AG09319 (cell line): ENCODE data around the gene ARPC4.

ENCODE experiments used
- DNase-seq: peaks from one replicate; pipeline ENCODE4 v3.0.0-alpha.2; 2010; ENCODE audit warnings: low read depth; ENCODE audit errors: extremely low read depth
- CTCF ChIP-seq: IDR thresholded peaks from 2 replicates; pipeline ENCODE4 v1.5.1; 2011; ENCODE audit warnings: low read depth, mild to moderate bottlenecking, inconsistent platforms, low read length, moderate library complexity

ARPC4 gene

DNA sequence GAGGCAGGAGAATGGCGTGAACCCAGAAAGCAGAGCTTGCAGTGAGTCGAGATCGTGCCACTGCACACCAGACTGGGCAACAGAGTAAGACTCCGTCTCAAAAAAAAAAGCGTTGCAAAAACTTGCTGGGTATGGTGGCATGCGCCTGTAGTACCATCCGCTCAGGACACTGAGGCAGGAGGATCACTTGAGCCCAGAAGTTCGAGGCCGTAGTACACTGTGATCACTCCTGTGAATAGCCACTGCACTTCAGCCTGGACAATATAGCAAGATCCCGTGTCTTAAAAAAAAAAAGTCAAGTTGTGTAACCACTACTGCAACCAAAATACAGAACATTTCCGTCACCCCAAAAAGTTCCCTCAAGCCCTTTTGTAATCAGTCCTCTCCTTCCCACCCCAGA lies 1.5 kb downstream of the ARPC4 start:
- no peak for DNase-seq
- no peak for TF ChIP-seq CTCF

DNA sequence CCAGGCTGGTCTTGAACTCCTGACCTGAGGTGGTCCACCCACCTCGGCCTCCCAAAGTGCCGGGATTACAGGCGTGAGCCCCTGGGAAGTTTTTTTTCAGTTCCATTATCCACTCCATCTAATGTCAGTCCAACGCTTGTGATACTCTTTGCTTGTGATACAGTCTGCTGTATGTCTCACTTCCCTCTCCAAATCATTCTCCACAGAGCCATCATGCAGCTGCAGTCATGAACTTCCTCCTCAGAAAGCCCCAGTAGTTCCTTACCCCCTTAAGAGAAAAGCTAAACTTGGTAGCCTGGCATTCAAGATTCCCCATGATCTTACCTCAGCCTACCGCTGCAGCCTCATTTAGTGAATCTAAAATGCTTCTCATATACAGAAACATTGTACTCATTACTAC lies 2.3 kb downstream of the ARPC4 start:
- no peak for TF ChIP-seq CTCF
- no peak for DNase-seq

- no peak for DNase-seq
- no peak for TF ChIP-seq CTCF
Observed at GRCh38 chr3:9797196-9797945, 4.5 kb downstream of the ARPC4 start.

GRCh38 chr3:9800529-9800928 lies 7.6 kb downstream of the ARPC4 start:
- no peak for DNase-seq

DNA sequence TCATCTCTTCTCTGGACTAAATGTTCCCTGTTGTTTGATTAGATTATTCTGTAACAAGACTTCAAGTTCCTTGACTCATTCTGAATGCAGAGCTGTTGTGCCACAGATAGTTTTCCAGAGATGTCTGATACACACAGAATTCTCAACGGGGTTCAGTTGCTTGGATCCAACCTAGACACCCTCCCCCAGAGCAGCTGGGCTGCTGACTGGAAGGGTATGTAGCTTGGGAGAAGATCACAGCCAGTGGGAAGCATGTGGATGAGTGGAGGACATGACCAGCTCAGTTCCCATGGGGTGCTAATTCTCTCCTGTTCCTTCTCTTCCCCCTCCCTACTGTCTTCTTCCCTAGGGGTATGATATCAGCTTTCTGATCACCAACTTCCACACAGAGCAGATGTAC lies 10.6 kb downstream of the ARPC4 start:
- DNase-seq, result no peak

More at GRCh38 chr3:9800529-9800928, 7.6 kb downstream of the ARPC4 start:
- no peak; the same call in 1 of the 2 replicates for TF ChIP-seq CTCF

DNA sequence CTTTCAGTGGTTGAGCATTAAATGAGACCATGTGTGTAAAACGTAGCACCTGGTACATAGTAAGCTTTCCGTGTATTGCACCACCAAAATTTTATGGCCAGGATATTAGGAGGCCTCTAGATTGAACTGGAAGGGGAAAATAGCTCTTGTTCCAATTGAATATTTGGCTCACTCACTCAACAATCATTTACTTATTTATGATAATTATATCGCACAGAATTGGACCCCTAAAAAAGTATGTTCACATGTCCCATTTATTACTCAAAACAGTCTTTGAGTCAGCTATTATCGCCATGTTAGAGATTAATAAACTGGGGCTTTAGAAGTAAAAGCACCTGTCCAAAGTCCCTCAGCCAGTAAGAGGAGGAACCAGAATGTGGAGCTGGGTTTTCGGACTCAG lies 12.1 kb downstream of the ARPC4 start:
- no peak for TF ChIP-seq CTCF
- DNase-seq, result no peak

More for the DNA sequence above, 10.6 kb downstream of the ARPC4 start:
- TF ChIP-seq CTCF, result no peak

DNA sequence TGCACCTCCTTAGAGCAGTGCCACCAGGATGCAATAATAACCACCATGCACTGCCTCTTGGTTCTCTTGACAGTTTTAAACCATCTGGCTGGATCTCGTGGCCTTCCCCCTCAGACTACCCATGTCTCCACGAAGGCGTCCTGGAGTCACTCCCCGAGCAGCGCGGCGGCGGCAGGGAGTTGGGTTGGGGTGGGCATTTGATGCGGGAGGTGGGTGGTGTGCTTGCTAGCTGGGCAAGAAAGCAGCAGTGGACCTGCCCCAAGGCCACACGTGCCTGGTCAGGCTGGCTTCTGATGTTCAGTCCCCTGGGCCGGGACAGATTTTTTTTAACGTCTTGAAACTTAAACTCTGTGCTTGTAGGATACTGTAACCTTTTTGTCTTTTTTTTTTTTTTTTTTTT lies 13.3 kb downstream of the ARPC4 start:
- no peak for TF ChIP-seq CTCF
- no peak for DNase-seq
